Right hindlimb (tissue), 1 donor: Measurements from ENCODE around the gene SIK1.
"Not testable (repeated sequence)": the region's sequence is repeated elsewhere in the genome, so short reads cannot be mapped to it uniquely, and the experiment has no call there.

ENCODE experiments used
- DNase-seq: peaks from one replicate; pipeline ENCODE4 v3.0.0-alpha.2; 2018

SIK1 gene

DNA sequence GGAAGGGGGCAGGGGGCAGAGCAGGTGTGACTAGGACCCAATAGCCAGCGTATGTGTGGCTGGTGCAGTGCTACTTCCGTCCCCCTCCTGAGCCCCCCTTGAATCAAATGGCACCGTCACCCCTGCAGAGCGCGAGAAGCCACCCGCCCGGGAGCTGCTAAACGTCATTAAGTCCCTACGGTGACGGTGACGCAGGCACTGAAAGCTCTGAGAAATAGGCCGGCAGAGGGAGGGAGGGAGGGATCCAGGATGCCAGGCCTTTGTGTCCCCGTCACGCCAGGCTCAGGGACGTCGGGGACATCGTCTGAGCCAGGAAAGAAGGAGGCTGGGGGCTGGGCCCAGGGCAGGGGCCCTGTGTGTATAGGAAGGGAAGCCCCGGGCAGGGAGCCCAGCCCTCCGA is 43.6 kb downstream of the SIK1 start:
- not testable (repeated sequence) for DNase-seq

DNA sequence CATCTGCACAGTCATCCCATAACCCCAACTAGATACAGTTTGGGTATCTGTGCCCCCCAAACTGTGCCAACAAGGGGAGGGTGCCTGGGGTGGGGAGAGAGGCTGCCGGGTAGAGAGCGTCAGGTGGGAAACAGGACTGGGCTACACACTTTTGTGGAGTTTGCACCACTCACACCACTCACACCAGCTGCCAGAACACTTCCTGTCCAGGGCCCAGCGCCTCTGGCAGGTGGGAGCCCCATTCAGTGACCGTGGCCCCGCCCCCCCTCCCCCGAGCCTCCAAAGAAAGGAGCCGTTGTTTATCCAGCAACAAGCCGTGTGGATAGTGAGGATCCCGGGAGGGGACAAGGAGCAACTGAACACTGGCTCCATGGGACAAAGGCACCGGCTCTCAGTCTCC is 44.0 kb downstream of the SIK1 start:
- not testable (repeated sequence) for DNase-seq

DNA sequence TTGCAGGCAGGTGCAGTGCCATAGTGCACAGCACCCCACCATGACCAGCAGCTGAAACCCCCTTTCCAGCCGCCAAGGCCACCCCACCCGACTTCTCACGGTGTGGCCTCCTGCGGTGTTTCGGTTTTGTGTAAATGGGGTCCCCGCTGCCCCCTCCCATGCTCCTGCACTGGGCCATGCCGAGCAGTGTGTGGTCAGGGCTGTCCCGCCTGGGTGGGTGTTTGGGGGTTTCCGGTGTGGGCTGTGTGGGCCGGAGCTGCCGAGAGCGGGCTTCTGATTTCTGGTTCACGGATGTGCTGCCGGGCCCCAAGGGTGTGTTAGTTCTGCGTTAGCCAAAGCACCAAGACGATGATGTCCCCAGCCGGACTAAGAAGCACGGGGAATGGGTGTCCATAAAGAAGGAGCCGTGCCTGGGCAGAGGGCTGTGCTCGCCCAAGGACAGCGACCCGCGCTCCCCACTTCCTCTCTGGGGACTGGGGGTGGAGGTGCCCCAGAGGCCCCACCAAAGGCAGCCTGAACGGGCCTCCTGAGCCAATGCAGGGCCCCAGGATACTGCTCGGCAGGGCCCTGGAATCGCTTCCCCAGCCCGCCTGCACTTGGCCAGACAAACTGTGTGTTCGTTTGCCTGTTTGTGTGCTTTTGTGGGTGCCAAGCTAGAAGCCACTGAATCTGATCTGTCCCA is 45.9 kb downstream of the SIK1 start:
- DNase-seq = not testable (repeated sequence)

DNA sequence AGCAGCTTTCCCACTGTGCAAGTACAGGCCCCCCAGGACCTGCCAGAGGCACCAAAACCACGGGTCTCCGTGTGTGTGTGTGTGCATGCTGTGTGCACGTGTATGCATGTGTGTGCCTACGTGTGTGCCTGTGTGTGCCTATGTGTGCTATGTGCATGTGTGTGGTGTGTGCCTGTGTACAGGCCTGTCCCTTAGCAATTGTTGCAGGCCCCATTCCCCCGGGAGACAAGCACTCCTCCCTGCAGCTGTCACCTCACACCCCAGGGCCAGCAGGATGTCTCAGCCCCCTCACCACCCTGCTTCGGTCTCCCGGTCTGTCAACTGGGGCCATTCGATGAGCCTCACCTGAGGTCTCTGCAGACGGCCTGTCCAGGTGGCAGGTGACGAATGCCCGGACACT is 46.6 kb downstream of the SIK1 start:
- not testable (repeated sequence) for DNase-seq

GRCh38 chr21:43379626-43380122 is 47.3 kb downstream of the SIK1 start:
- not testable (repeated sequence) for DNase-seq

DNA sequence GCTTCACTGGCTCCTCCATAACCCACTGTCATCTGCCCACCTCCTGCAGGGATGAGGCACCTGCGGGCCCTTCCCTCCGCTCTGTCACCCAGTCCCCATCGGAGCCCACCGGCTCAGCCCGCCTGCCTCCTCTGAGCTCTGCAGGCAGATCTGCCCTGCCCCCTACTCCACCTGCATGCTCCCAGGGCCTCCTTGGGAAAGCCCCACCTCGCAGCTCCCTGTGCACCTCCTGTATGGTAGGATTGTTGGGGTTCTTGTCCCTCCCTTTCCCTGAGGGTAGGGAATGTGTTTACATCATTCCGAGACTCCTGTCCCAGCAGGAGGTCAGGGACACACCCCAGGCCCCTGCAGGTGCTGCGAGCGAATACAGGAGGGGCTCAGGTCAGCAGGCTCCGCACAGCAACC is 50.5 kb downstream of the SIK1 start:
- DNase-seq = no peak

DNA sequence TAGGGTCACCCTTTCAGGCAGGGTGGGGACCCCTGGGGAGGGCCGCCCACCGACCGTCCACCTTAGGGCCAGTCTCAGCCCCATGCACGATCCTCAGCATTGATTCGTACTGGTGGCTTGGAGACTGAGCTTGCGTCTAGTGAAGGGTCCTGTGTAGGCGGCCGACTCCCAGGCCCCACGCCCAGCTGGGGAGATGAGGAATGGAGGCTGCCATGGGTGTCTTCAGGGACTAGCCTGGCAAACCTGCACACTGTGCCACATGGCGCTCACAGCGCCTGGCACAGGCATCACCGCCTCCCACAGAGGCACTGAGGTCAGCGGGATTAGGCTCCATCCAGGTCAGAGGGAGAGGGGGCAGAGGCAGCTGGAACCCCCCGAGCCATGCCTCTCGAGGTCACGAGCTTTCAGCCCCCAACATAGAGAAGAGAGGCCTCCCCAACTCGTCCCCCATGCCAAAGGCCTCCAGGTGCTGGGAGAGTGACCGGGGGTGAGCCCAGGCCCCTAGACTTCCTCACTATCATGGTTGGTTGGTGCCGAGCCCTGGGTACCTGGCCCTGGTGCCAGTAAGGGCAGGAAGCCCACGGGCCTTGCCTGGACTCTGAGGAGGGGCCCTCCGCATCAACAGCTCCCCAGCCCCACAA is 51.0 kb downstream of the SIK1 start:
- no peak for DNase-seq

- DNase-seq = no peak
Measured at GRCh38 chr21:43375006-43375836, 51.7 kb downstream of the SIK1 start.

DNA sequence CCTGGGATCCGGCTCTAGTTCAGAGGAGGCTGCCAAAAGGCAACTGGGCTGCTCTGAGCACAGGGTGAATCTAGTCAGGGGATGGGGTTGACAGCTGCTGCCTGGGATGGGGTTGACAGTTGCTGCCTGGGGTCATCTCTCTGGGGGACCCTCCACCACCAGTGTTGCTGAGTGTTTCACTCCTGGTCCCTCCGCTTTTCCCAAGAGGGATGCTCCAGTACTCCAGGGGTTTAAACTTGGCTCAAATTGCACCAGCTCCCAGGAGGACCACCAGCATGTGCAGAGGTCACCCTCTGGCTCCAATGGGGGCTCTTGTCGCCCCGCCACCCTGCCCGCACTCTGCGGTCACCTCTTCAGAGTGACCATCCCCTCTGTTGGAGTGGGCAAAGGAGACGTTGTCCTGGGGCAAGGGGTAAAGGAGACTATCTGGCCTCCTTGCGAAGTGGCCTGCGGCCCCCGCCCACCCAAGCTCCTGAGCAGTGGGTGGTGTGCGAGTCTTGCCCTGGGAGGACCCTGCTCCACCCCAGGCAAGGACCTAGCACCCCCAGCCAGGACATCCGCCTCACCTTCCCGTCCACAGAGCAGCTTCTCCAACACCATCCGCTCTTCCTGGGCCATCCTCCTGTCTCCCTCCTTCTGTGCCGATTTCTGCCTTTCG is 52.6 kb downstream of the SIK1 start:
- no peak for DNase-seq

- no peak for DNase-seq
Measured at GRCh38 chr21:43373362-43374227, 53.3 kb downstream of the SIK1 start.

GRCh38 chr21:43372663-43373361 is 54.1 kb downstream of the SIK1 start:
- DNase-seq = no peak

DNA sequence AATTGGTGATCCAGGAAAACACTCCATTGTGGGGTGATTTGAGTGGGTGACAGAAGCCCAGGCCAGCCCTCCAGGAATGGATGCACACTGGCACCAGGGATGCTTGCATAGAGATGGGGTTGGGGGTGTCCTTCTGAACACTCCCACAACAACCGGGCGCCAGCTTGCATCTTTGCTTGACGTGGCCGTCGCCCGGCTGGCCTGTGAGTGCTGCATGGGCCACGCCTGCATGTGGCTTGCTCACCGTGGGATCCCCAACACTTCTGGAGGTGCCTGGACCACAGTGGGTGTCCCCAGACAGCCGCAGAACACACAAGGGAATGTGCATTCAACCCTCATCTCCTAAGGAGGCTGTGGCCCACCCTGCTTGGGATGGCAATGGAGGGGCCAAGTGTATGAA is 55.1 kb downstream of the SIK1 start:
- DNase-seq = no peak

- no peak for DNase-seq
Measured at GRCh38 chr21:43370888-43371570, 55.9 kb downstream of the SIK1 start.

- DNase-seq = no peak
Measured at GRCh38 chr21:43370091-43370658, 56.8 kb downstream of the SIK1 start.

DNA sequence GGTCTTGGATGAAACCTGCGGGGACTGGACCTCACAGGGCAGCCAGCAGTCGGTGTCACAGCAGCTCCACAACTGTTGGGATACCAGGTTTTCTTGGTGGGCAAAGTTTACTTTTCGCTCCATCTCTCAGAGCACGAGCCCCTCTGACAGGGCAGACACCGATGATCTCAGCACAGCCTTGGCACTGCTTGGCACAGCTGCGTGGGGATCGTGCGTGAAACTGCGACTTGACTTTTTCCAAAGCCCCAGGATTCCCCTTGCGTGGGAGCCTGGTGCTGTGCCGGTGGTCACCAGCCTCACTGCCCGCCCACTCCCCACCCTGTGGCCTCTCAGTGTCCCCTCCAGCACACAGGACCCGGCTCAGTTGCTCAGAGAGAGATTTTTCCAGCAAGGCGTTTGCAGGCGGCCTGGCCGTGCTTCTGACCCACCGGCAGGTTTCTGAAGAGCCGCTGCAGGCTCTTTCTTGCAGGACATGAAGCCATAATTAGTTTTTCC is 57.3 kb downstream of the SIK1 start:
- DNase-seq = no peak

GRCh38 chr21:43369124-43369523 is 57.8 kb downstream of the SIK1 start:
- no peak for DNase-seq

DNA sequence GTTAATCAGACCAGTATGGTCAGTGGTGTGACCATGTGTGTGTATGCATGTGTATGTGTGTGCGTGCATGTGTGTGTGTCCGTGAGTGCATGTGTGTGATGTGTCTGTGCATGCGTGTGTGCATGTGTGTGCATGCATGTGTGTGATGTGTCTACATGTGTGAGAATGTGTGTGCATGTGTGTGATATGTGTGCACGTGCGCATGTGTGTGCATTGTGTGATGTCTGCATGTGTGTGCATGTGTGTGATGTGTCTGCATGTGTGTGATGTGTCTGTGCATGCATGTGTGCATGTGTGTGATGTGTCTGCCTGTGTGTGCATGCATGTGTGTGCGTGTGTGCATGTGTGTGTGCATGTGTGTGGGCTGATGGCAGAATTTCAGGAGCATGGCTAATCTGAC is 58.2 kb downstream of the SIK1 start:
- DNase-seq = no peak

DNA sequence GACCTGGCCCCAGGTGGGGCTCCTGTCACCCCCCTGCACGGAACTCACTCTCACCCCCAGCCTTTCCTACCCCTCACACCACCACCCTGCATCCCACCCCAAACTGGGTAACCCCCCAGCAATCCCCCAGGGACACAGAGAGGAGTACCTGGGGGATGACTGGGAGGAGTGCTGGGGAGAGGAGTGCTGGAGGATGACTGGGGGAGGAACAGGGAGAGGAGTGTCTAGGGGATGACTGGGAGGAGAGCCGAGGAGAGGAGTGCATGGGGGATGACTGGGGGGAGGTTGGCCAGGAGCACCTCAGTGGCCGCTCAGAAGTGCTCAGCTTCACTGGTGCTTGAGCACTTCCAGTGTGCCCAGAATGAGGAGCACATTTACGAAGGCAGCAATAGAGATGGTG is 59.1 kb downstream of the SIK1 start:
- no peak for DNase-seq

DNA sequence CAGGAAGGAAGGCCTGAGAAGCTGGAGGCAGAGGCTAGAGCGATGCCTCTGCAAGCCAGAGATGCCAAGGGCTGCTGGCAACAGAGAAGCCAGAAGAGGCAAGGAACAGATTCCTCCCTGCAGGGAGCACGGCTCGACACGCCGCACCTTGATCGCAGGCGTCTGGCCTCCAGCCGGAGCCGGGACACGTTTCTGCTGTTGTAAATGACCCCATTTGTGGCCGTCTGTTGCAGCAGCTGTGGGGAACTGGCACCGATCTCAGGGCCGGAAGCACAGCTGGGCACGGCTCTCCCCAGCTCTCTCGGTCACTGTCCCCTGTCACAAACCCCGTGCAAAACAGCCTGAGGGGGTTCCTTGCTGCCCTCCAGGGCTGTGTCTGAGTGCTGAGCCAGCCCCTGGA is 59.6 kb downstream of the SIK1 start:
- peak; percentile 72 for DNase-seq

DNA sequence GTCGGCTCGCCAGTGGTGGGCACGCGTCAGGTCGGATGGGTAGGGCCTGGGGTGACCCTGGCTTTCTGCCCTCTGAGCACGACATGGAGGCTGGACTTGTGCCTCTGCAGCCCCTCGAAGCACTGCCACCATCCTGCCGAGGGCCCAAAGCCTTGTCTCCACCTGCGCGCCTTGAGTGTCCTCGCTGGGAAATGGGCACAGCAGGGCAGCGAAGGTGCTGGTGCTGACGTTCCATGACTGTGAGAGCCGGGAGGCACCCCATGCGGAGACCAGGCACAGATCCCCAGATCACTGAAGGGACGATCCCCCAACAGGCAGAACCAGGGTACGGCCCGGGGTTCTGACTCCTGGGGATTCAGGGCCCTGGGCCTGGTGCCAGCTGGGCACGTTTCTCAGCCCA is 60.3 kb downstream of the SIK1 start:
- DNase-seq = no peak
